Astrocyte (in vitro differentiated cells and primary cell): ENCODE data around the gene CSNK1D. TPM values are rescaled to one million over a fixed set of nuclear protein-coding genes. Genes with fewer than 3 reads are reported as not detected.
A peak's percentile ranks its signal among the peaks of the same experiment; 100 is the strongest.

Experiments
- DNase-seq: peaks from one replicate; pipeline ENCODE4 v3.0.0-alpha.2; 2010; ENCODE audit warnings: low read depth
- FAIRE-seq: peaks from 2 replicates; lab custom pipeline; 2011; peaks lifted over from hg19 to GRCh38; lab: Jason Lieb, UNC
- H2AFZ ChIP-seq: 2 replicates; pipeline ENCODE4 v1.6.0; 2012; ENCODE audit warnings: low read depth, low read length, inconsistent platforms
- H3K27ac ChIP-seq: 2 replicates; pipeline ENCODE4 v1.5.1; 2011; ENCODE audit warnings: low read depth, low read length, inconsistent platforms
- H3K27me3 ChIP-seq: 2 replicates; pipeline ENCODE4 v1.6.0; 2011; ENCODE audit warnings: low read length, inconsistent platforms; ENCODE audit not compliant: insufficient read depth
- H3K36me3 ChIP-seq: 2 replicates; pipeline ENCODE4 v1.5.1; 2011; ENCODE audit warnings: low read length, inconsistent platforms; ENCODE audit not compliant: insufficient read depth
- H3K4me1 ChIP-seq: 2 replicates; pipeline ENCODE4 v1.5.1; 2011; ENCODE audit warnings: low read length, inconsistent platforms; ENCODE audit not compliant: insufficient read depth
- H3K4me2 ChIP-seq: 2 replicates; pipeline ENCODE4 v1.6.0; 2012; ENCODE audit warnings: low read length, inconsistent platforms
- H3K4me3 ChIP-seq: 2 replicates; pipeline ENCODE4 v1.5.1; 2011; ENCODE audit warnings: low read depth, mild to moderate bottlenecking, low read length, inconsistent platforms; ENCODE audit not compliant: insufficient read depth
- H3K79me2 ChIP-seq: 2 replicates; pipeline ENCODE4 v1.6.0; 2012; ENCODE audit warnings: mild to moderate bottlenecking, low read length, inconsistent platforms; ENCODE audit not compliant: insufficient read depth
- H3K9ac ChIP-seq: 2 replicates; pipeline ENCODE4 v1.6.0; 2012; ENCODE audit warnings: mild to moderate bottlenecking, low read length, inconsistent platforms
- H3K9me3 ChIP-seq: 2 replicates; pipeline ENCODE4 v1.5.1; 2012; ENCODE audit warnings: low read depth, mild to moderate bottlenecking, low read length, inconsistent platforms; ENCODE audit not compliant: insufficient read depth
- H4K20me1 ChIP-seq: 2 replicates; pipeline ENCODE4 v1.6.0; 2012; ENCODE audit warnings: low read length, inconsistent platforms; ENCODE audit not compliant: insufficient read depth
- H3K27ac Mint-ChIP-seq: one replicate; pipeline ENCODE4 v1.8.0; 2021; ENCODE audit warnings: mild to moderate bottlenecking, mixed read lengths; ENCODE audit not compliant: unreplicated experiment
- H3K27me3 Mint-ChIP-seq: one replicate; pipeline ENCODE4 v1.8.0; 2021; ENCODE audit warnings: low read depth, mixed read lengths; ENCODE audit not compliant: unreplicated experiment
- H3K36me3 Mint-ChIP-seq: one replicate; pipeline ENCODE4 v1.8.0; 2021; ENCODE audit warnings: low read depth, mixed read lengths; ENCODE audit not compliant: unreplicated experiment
- H3K4me1 Mint-ChIP-seq: one replicate; pipeline ENCODE4 v1.8.0; 2021; ENCODE audit warnings: low read depth, mixed read lengths; ENCODE audit not compliant: unreplicated experiment
- H3K4me3 Mint-ChIP-seq: one replicate; pipeline ENCODE4 v1.8.0; 2021; ENCODE audit warnings: mild to moderate bottlenecking, moderate library complexity, mixed read lengths; ENCODE audit not compliant: unreplicated experiment
- H3K9me3 Mint-ChIP-seq: one replicate; pipeline ENCODE4 v1.8.0; 2021; ENCODE audit warnings: mild to moderate bottlenecking, mixed read lengths; ENCODE audit not compliant: unreplicated experiment
- EZH2 ChIP-seq: IDR thresholded peaks from 2 replicates; pipeline ENCODE4 v1.6.1; 2012; ENCODE audit warnings: mild to moderate bottlenecking, low read length, inconsistent platforms; ENCODE audit not compliant: insufficient read depth
- total RNA-seq: library from RNA; stranded (reverse); gene quantifications from 2 replicates; pipeline ENCODE4 v1.2.1, GENCODE V29; 2021
- TF ChIP-seq, protein P1 (sequence below): IDR thresholded peaks from 2 replicates; pipeline ENCODE4 v1.5.1; 2011; ENCODE audit warnings: low read depth, mild to moderate bottlenecking, inconsistent platforms, low read length, moderate library complexity; ENCODE audit not compliant: insufficient read depth

Gene CSNK1D
- total RNA-seq, 1 donor from 2014 or later = 153 TPM

DNA sequence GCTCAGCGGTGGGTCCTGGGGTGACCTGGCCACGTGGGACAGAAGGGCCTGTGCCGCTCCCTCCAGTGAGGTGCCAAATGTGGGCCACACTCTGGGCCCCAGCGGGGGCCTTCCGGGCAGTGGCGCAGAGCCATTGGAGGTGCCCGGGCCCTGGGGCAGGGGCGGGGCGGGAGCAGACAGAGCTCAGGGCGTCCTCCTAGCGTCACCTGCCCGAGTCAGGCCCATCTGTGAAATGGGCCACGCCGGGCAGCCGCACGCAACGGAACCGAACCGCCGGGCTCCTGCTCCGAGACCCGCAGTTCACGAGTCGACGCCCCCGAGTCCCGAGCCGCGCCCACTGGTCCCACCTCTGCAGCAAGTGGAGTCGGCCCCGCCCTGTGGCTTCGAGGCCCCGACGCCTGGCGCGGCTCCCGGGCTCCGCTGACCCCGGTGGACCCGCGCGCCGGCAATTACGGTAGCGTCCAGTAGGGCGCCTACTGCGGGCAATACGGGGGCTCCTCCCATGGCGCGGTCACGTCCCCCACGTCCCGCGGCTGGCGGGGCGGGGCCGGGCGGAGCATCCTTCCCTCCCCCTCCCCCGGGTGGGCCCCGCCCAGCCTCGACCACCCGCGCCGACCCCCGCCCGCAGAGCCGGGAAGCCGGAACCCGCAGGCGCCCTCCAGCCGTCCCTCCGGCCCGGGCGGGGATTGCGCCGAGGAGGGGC is 42.7 kb downstream of the CSNK1D start:
- no peak overlapping the region for H3K27ac Mint-ChIP-seq
- no peaks in the 10 kb centered on the region for H3K36me3 ChIP-seq
- peak overlapping the region; percentile 65 for H3K9ac ChIP-seq
- H3K4me1 Mint-ChIP-seq = peaks cover 4% of the 10 kb centered on the region
- peaks cover 38% of the 10 kb centered on the region for H3K4me1 ChIP-seq
- DNase-seq (peak; percentile 60), FAIRE-seq (no peak)
- H3K4me3 Mint-ChIP-seq = peak overlapping the region; percentile 93
- H3K4me3 ChIP-seq = peak overlapping the region; percentile 68
- H3K9me3 Mint-ChIP-seq = no peaks in the 10 kb centered on the region
- H3K36me3 Mint-ChIP-seq = no peaks in the 10 kb centered on the region
- H4K20me1 ChIP-seq = peaks cover 46% of the 10 kb centered on the region
- peak overlapping the region; percentile 88 for H3K4me2 ChIP-seq
- no peak overlapping the region for H3K27ac ChIP-seq
- TF ChIP-seq EZH2 = no peak
- TF ChIP-seq, protein P1, sequence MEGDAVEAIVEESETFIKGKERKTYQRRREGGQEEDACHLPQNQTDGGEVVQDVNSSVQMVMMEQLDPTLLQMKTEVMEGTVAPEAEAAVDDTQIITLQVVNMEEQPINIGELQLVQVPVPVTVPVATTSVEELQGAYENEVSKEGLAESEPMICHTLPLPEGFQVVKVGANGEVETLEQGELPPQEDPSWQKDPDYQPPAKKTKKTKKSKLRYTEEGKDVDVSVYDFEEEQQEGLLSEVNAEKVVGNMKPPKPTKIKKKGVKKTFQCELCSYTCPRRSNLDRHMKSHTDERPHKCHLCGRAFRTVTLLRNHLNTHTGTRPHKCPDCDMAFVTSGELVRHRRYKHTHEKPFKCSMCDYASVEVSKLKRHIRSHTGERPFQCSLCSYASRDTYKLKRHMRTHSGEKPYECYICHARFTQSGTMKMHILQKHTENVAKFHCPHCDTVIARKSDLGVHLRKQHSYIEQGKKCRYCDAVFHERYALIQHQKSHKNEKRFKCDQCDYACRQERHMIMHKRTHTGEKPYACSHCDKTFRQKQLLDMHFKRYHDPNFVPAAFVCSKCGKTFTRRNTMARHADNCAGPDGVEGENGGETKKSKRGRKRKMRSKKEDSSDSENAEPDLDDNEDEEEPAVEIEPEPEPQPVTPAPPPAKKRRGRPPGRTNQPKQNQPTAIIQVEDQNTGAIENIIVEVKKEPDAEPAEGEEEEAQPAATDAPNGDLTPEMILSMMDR = peak; percentile 4
- H3K79me2 ChIP-seq = peaks cover 62% of the 10 kb centered on the region
- H3K9me3 ChIP-seq = no peaks in the 10 kb centered on the region
- no peaks in the 10 kb centered on the region for H3K27me3 Mint-ChIP-seq
- no peaks in the 10 kb centered on the region for H3K27me3 ChIP-seq
- H2AFZ ChIP-seq = no peak overlapping the region

DNA sequence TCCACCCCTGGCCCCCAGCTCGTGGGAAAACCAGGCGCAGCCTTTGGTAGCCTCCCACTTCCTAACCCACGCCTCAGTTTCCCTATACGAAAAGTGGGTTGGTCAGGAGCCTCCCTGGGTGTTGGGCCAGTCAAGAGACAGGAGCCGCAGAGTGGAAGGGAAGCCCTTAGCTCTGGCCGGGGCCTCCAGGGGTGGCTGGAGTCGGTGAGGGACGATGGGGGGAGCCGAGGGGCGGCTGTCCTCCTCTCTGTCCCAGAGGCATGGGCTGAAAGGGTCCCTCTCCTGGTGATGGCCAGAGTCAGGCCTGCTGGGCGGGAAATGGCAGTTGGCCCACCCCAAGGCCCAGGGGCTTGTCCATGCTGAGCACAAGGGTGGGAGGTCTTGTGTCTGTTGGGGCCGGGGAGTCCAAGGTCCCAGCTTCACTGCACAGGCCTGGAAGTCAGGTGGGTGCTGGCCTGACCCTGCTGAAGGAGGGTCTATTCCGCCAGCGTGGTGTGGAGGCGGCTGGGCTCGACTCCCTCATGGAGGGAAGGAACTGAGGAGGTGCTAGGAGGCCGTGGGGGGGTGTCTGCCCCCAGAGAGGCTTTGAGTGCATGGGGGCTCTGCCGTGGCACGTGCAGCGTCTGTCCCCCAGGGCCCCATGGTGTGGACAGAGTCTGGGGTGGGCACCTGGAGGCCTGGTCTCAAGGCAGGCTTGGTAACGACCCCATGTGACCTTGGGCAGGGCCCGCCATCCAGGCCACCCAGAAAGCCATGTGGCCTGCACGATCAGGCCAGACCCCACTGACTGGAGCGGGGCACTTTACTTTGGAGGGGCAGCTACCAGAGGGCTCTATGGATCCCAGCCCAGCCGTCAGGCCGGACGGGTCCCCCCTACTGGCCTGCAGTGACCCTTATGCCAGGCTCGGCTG is 43.5 kb downstream of the CSNK1D start:
- Mint-ChIP-seq H3K9me3 (no peaks in the 10 kb centered on the region), H3K4me3 (peak overlapping the region; percentile 93), H3K4me1 (peaks cover 3% of the 10 kb centered on the region), H3K27ac (peak overlapping the region; percentile 89), H3K36me3 (no peaks in the 10 kb centered on the region), H3K27me3 (no peaks in the 10 kb centered on the region)
- no peaks in the 10 kb centered on the region for H3K9me3 ChIP-seq
- H3K79me2 ChIP-seq = peaks cover 54% of the 10 kb centered on the region
- H3K27me3 ChIP-seq = no peaks in the 10 kb centered on the region
- DNase-seq (no peak), FAIRE-seq (no peak)
- H2AFZ ChIP-seq = no peak overlapping the region
- H4K20me1 ChIP-seq = peaks cover 38% of the 10 kb centered on the region
- no peak overlapping the region for H3K27ac ChIP-seq
- no peaks in the 10 kb centered on the region for H3K36me3 ChIP-seq
- TF ChIP-seq EZH2 = no peak
- TF ChIP-seq, protein P1 = no peak
- peaks cover 31% of the 10 kb centered on the region for H3K4me1 ChIP-seq
- H3K9ac ChIP-seq = peak overlapping the region; percentile 65
- peak overlapping the region; percentile 68 for H3K4me3 ChIP-seq
- peak overlapping the region; percentile 88 for H3K4me2 ChIP-seq
